ENCODE measurements around the gene DHFR.
"Not testable (repeated sequence)": the region's sequence is repeated elsewhere in the genome, so short reads cannot be mapped to it uniquely, and the experiment has no call there.

The DHFR gene

DNA sequence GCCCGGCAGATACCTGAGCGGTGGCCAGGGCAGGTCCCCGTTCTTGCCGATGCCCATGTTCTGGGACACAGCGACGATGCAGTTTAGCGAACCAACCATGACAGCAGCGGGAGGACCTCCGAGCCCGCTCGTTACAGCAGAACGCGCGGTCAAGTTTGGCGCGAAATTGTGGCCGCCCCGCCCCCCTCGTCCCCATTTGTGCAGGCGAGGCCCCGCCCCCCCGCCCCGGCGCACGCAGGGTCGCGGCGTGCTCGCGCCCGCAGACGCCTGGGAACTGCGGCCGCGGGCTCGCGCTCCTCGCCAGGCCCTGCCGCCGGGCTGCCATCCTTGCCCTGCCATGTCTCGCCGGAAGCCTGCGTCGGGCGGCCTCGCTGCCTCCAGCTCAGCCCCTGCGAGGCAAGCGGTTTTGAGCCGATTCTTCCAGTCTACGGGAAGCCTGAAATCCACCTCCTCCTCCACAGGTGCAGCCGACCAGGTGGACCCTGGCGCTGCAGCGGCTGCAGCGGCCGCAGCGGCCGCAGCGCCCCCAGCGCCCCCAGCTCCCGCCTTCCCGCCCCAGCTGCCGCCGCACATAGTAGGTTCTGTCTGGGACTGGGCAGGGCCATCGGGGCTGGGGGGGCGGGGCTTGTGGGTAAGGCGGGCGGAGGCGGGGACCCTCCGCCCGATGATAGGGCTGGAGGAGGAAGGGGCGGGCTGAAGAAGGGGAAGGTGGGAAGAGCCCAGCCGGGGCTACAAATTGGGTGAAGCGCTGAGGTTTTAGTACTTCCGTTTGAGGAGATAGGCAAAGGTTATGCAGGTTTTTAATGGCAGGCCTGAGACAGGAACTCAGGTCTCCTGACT, at the start of gene DHFR, which contains the start of gene MSH3:
TSS of gene DHFR (minus strand) at position 593 of the 840 bp plus-strand sequence. CDS start at position 99, 494 bp downstream.
TSS of gene MSH3 (plus strand) at position 262 of the 840 bp plus-strand sequence. CDS start at position 338, 76 bp downstream.
- DNase-seq, result peak; percentile 90

DNA sequence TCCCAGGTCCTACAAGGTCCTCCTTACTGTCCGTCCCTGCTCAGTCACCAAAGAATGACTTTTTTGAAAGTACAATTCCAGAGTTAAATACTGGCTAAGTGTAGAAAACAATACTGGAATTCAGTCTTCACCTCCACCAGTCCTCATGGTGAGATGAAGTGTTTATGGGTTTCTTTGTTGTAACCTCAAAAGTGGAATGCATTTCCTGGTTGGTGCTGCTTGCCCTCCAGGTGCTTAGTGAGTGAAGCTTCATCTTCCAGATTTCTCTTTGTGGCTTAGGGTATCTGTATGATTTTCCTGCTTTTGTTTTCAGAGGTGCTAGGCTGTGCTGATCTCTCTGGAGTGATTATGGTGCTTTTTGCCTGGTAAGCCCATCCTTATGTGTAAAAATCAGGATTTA, 49.4 kb upstream of the DHFR start:
- no peak for DNase-seq

DNA sequence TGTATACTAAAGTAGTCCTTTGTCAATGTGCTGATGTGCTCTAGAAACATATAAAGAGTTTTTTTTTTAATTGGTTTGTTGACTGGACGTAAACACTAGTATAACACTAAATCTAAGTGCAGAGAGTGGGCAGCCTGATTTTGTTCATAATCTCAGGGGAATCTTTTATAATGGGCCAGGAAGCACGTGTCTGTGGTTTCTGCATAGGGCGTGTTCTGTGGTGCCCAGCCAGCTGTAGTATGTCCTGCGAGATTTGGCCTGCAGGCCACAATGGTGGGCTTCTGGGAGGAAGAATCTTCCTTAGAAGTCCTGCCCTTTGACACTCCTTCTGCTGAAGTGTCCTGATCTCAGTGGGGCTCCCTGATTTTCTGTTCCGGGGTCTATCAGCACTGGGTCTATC, 49.0 kb upstream of the DHFR start:
- no peak for DNase-seq

DNA sequence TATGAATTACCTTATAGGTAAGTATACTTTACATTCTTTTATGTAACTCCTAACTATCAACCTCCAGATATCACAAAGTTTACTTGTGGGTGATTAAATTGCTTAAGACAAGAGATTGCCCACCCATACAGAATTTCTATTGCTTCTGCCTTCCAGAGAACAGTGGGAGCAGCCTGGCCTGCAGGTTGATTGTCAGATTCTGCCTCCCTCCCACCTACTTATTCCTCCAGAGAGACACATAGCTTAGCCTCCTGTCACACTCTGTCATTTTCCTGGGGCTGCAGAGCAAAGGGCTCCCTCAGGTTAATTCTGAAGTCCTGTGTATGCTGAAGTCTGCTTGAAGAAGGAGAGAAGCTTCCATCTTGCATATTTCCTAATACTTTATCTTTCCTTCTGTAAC, 48.5 kb upstream of the DHFR start:
- DNase-seq, result no peak

DNA sequence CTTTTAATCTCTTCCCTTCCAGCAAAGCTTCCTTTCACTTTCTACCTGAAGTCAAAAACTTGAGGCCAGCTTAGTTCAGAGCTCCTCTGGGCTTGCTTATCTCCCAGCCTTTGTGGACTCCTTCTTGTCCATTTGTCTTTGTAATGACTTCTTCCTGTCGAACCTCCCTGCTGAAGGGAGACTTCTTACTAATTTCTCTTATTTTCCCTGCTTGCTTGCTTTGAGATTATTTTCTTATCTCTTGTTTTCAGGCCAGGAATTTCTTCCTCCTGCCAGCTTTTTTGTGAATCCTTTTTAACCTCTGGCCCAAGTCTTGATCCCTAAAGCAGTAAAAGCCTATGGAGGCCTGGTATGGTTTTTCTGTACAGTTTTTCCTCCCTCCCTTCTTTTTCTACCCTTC, 46.8 kb upstream of the DHFR start:
- no peak for DNase-seq

DNA sequence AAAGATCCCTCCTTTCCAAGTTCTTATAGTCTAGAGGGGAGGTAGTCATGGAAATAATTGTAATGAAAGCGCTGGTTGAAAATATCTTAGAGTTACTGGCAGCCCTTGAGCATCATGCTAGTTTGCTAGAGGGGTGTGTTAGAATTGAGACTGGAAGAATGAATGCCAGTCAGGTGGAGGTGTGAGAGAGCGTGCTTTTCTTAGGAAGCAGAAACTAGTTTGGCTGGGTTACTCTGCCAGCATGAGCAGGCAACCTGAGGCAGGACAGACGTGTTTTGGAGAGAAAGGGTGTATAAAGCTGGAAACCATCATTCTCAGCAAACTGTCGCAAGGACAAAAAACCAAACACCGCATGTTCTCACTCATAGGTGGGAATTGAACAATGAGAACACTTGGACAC, 43.6 kb upstream of the DHFR start:
- DNase-seq, result no peak

DNA sequence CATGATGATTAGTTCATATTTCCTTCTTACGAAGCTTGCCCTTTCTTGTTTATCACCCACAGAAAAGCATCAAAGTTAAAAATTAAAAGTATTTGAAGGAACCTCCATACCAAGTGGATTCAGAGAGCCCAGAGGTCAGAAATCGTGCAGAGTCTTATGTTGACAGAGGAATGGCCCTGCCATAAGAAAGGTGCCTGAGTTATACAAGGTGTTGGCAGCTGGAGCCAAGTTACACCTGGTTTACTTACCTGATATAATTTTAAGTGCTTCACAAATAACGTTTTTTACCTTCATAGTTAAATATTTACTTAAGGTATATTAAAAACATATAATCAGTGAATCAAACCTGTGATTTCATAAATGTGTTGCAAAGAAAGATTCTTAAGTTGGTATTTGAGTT, 42.3 kb upstream of the DHFR start:
- DNase-seq, result no peak

DNA sequence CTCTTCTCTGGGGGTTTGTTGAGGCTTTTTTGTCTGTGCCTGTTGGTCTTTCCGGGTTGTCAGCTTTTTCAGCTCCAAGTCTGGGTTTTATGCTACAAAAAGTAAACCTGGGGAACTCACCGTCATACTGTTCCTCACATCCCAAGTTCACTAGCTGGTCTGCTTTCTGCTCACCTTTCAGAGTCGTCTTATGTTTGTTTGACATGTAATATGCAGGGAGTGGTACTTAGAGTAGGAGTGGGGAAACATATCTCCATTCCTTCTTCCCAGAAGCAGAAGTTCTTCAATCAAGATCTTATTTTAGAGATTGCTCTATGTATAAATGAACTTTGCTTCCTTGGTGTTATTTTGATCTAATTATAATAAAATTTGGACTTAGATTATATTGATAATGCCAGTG, 41.7 kb upstream of the DHFR start:
- DNase-seq, result no peak

DNA sequence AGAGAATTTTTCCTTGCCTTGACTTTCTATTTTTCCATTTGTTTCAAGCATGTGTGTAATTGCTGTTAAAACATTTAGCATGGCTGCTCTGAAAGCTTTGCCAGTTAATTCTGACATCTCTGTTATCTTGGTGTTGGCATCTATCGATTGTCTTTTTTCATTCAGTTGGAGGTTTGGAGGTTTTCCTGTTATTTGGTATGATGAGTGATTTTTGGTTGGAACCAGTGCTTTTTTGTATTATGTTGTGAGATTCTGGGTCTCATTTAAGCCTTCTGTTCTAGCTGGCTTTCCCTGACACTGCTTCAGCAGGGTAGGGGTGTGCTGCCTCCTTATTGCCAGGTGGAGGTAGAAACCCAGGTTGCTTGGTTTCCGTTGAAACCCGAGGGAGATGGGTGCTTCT, 40.9 kb upstream of the DHFR start:
- no peak for DNase-seq

DNA sequence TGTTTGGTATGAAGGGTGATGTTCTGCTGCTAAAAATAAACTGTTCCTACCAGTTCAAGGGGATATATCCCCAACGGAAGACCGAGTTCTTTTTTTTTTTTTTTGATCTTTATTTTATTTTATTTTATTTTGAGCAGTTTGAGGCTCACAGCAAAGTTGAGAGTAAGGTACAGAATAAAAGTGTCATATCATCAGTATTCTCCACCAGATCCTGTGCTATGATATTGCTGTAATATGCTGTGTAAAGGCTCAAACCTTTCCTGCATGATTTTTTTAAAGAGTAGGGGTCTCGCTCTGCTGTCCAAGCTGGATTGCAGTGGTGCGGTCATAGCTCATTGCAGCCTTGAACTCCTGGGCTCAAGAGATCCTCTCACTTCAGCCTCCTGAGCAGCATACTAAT, 34.8 kb upstream of the DHFR start:
- DNase-seq, result no peak

DNA sequence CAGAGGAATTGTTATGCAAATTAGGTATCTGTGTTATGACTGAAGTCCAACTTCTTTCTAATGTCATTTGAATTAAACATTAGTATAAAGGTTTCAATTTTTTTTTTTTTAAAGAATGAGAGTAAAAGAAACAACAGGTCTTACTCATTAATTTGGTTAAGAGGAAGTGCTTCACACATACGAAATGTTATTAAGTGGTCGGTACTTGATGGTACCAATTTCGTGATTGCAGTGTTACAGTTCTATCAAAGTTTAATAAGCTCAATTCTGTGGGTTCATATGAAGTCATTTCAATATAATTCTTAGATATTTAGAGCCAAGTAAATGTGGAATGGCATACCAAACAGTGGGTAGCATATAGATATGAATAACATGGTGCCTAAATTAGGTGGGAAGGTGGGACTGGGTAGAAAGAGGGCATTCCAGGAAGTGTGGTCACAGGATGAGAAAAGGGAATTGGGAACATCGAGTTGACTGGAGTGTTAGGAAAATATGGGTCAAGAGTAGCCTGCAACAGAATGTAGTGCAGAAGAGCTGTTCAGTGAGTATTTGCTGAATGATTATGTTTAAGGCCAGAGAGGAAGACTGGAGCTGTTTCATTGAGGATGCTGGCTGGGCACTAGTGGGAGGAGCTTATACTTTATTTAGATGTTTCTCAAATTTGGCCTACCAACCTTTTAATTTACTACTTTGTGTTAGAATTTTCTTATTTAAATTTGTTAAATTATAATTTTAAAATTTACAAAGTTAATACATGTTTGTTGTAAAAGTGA, 34.1 kb upstream of the DHFR start:
- DNase-seq, result no peak

DNA sequence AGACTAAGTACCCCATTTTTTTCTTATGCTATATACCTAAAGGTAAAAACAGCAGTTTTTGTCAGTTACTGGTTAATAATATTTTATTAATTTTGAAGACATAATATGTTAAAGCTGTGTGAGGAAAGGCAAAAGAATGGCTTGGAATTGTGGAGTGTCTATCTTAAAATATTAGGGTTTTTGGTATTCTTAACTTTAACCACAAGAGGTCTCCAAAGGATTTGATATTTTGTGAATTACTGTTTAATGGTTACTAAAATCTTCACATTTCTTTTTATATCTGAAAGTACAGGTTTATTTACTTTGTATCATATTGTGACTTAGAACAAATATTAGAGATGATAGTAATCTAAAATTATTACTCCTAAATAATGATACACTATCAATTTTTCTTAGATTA, 32.0 kb upstream of the DHFR start:
- DNase-seq, result peak; percentile 19

DNA sequence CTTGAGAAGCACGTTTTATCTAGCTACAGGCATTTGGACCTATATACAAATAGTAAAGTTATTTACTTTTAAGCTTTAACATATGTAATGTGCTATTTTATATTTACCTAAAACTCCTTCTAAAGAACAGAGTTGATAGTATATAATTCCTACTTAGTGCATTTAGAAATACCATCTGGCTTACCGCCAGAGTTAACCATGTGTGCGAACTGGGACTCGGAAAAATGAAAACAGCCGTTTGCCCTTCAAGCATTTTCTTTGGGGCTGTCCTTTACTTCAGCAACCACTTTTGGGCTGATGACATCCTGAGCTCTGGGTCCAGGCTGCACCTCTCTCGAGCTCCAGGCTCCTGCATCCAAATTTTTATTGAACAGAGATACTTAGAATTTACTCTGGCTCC, 21.9 kb upstream of the DHFR start:
- DNase-seq, result no peak

DNA sequence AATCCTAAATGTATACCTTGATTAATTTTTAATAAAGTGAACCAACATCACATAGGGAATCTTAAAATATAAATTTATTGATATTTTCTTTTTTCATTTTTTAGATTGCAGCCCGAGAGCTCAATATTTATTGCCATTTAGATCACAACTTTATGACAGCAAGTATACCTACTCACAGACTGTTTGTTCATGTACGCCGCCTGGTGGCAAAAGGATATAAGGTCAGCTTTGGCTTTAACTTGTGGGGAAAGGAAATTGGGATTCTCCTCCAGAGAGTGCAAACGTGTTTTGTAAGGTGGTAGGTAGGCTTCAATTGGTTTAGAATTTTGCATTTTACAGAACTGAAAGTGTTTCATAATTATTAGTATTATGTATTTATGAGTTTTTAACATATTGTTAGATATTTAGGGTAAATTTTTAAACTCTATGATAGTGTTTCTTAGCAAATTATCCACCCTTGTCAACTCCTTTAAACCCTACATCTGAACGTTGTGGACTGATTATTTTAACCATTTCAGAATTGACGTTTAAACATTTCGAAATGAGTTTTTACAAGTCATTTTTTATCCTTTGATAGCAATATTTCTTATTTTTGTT, 17.5 kb upstream of the DHFR start:
- DNase-seq, result peak; percentile 60

DNA sequence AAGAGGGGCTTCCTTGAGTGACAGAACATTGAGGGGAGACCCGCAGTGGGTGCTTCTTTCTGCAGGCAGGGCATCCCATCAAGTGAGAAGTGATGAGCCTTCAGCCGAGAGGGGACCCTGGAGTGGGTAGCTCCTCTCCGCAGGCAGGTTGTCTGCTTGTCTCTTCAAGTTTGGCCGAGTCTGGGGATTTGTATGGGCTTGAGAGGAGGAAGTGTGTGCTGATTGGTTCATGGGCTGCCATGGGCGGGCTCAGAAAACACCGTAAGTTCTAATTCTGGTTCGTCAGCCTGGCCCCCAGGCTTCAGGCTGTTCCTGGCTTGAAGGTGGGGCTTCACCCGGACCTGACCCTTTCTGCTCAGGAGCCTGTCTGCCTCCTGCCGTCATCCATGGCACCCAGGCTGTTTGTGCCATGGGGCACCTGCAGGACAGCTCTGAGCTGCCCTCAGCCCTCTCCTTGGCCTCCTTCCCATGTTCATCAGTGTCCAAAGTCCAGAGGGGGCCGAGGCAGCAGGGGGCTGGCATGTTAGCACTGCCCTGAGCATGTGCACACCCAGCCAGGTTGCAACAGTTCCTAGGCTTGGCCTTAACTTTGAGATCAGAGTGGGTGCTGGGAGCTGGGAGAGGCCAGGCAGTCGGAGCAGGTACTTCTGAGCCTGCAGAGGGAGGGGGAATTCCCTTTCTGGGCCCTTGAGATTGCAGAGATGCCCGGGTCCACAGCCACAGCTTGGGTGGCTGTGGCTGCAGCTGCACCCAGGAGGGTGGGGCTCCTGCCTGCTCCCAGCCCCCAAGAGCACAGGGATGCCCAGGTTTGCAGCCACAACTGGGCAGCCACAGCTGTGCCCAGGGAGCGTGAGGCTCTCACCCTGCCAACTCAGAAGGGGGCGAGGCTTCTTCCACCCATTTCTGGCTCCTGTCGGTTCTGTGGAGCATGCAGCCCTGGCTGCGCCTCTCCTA, 13.5 kb upstream of the DHFR start:
- DNase-seq, result no peak

DNA sequence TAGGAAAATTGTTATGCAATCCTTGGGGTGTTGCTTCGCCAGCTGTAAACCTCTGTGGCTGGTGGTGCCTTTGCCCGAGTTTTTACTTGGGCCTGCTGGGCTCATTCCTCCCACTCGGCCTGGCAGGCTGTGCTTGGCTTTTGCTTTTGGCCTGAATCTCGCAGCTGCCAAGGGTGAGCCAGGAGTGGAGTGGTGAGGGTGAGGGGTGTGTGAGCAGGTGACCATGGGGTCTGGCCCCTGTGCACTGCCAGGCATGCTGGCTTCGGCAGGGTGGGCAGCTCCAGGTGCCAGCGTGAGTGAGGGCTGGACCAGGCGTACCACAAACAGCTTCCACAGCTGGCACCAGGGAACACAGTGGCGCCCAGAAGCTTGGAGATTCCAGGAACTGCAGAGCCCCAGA, 12.6 kb upstream of the DHFR start:
- DNase-seq, result no peak

DNA sequence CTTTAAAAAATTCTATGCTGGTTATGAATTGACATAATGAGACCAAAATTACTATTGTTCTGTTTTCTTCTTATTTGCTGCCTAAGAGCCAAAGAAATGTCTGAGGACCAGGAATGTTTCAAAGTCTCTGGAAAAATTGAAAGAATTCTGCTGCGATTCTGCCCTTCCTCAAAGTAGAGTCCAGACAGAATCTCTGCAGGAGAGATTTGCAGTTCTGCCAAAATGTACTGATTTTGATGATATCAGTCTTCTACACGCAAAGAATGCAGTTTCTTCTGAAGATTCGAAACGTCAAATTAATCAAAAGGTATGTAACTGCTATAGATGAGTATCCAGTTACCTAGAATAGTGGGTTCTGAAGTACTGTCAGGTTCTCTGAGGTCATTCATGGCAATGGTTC, 10.3 kb upstream of the DHFR start:
- no peak for DNase-seq

DNA sequence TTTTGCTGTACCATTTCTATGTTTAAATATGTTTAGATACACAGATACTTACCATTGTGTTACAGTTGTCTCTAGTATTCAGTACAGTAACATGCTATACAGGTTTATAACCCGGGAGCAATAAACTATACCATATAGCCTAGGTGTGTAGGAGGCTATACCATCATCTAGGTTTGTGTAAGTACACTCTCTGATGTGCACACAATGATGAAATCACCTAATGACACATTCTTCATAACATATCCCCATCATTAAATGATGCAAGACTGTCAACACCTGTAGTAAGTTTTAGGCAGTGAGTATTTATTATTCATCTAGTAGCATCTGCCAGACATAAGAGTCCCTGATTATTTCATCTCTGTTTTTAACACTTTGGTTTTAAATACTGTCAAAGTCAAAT, 7.3 kb upstream of the DHFR start:
- no peak for DNase-seq

DNA sequence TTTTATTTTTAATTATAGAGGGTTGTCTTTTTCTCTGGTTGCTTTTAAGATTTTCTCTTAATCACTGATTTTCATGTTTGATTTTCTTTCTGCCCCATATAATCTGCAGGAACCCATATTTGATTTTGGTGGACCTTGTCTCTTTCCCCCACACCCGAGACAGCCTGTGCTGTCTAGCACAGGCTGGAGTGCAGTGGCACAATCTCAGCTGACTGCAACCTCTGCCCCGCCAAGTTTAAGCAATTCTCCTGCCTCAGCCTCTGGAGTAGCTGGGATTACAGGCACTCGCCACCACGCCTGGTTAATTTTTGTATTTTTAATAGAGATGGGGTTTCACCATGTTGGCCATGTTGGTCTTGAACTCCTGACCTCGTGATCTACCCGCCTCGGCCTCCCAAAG, 5.9 kb upstream of the DHFR start:
- not testable (repeated sequence) for DNase-seq

DNA sequence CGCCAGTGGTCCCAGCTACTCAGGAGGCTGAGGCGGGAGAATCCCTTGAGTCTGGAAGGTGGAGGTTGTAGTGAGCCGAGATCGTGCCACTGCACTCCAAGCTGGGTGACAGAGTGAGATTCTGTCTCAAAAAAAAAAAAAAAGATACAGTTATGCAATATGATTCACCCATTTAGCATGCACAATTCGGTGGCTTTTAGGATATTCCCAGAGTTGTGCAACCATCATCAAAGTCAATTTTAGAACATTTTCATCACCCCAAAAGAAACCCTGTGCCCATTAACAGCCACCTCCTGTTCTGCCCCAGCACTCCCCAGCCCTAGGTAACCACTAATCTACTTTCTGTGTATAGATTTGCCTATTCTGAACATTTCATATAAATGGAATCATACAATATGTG, 4.3 kb upstream of the DHFR start:
- DNase-seq, result peak; percentile 44

DNA sequence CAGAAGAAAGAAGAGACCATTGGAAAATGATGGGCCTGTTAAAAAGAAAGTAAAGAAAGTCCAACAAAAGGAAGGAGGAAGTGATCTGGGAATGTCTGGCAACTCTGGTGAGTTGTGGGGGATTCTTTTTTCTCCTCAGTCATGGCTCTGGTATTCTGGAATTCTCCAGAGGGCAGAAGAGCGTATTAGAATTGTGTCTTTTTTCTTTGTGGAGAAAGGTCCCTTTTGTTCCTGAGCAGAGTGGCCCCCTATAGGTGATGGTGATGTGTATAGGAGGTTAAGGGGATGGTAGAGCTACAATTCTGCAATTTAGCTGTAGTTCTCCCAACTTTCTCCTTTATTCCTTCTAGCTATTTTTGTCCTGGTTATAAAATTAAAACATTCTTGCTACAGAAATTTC, 1.6 kb upstream of the DHFR start:
- peak; percentile 39 for DNase-seq

DNA sequence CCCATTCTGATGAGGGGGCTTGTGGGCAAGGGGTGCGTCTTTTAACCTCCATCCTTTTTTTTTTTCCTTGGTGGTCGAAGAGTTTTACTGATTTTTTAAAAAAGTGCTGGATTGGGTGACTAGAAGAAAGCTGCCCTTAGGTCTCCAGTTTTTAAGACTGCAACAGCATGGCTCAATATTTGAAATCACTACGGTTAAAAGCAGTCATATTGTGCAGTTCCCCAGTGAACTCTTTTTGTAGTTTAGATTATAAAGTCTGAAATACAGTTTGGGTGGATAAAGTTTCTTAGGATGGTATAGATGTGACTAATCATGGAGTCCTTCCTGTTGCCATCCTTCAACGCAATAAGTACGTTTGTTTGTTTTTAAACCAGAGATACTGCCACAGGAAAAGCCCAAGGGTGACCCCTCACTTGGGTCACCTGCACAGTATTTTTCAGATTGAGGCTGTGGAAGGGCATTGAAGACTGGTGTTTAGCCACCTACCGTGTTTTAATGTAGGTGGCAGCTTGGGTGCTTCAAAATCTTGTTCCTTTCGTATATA, 520 bp upstream of the DHFR start:
- DNase-seq, result peak; percentile 2

DNA sequence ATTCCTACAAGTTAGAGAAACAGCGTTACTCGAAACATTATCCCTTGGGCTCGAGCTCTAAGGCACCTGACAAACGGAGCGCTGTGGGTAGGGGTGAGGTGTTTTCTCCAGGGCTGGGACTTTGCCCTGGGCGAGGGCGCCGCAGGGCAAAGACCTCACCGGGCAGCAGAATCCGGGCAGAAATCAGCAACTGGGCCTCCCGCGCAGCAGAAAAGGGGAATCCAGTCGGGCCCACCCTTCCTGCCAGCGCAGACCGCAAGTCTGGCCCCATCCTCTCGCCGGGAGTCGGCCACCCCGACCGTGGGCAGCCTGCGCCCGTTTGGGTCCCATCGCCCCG, 761 bp downstream of the DHFR start:
- no peak for DNase-seq

All from fibroblast of skin of right quadriceps (primary cell).